ENCODE measurements around the gene CENPW. TPM values are rescaled to one million over a fixed set of nuclear protein-coding genes. Genes with fewer than 3 reads are reported as not detected.
A peak's percentile ranks its signal among the peaks of the same experiment; 100 is the strongest.

CENPW gene
- 84.1 to 90.4 TPM (median 85.1 TPM) in 3 replicates for total RNA-seq (2021)
- Bru-seq, nascent RNA, result percentile 92 among the genes with signal in this experiment
- long read RNA-seq, experiment 1, transcript CENPW-203 (3 exons, 750 nt), result major isoform, 88 of 97 reads
- long read RNA-seq, experiment 1, partial matches to known transcripts, result 1 of 97 reads
- long read RNA-seq, experiment 1, other reads (novel, unspliced or antisense), result 4 of 97 reads
- long read RNA-seq, experiment 2, transcript CENPW-203 (3 exons, 750 nt), result major isoform, 104 of 108 reads
- long read RNA-seq, experiment 2, partial matches to known transcripts, result 0 of 108 reads
- long read RNA-seq, experiment 2, other reads (novel, unspliced or antisense), result 0 of 108 reads
- long read RNA-seq, experiment 3, transcript CENPW-203 (3 exons, 750 nt), result major isoform, 8 of 10 reads
- long read RNA-seq, experiment 3, partial matches to known transcripts, result 0 of 10 reads
- long read RNA-seq, experiment 3, other reads (novel, unspliced or antisense), result 1 of 10 reads

DNA sequence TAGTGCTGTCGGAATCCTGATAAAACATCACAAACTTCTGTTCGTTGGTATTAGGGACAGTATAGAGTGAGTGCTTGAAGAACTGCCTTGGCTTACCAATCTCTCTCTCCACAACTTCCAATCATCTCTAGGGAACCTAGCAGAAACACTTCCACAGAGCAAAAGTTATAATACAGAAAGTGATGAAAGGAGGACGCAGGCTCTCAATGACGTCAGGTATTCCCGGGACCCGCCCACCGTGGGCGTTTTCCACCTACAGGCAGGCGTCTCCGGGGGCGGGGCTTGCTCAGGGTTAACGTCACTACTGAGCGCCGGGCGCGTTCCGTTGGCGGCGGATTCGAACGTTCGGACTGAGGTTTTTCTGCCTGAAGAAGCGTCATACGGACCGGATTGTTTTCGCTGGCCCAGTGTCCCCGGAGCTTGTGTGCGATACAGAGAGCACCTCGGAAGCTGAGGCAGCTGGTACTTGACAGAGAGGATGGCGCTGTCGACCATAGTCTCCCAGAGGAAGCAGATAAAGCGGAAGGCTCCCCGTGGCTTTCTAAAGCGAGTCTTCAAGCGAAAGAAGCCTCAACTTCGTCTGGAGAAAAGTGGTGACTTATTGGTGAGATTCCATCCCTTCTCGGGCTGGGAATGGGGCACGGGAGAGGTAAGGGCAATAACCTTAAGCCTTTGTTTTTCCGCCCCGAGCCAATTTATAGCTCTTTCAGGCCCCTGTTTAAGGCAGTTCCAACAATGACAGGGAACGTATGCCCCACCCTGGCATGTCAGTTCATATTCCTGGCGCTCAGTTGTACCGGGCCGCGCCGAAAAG, at the start of gene CENPW:
CENPW (plus strand) TSS at position 320 of the 814 bp plus-strand sequence; CDS start at position 479, 159 bp downstream.
- no peaks in the 10 kb centered on the region for H3K27me3 Mint-ChIP-seq (ENCODE audit: low read depth)
- no peak within 1 kb of the TSS for H3K27ac Mint-ChIP-seq
- H3K36me3 Mint-ChIP-seq, result no peaks in the 10 kb centered on the region
- ChIA-PET CTCF (interaction anchor here (1.1 to 1.8 kb wide), 3 partner anchors 21 to 317 kb away, joined by 3 to 6 read pairs (median 4); no protein-coding TSS in a partner anchor), POLR2A (interaction anchor here (1.0 to 1.2 kb wide), 2 partner anchors 165 to 353 kb away, joined by 3 to 5 read pairs; partner anchors contain the start of gene TRMT11)
- H3K9me3 Mint-ChIP-seq, result no peaks in the 10 kb centered on the region
- H3K4me3 Mint-ChIP-seq, result no peak within 1 kb of the TSS
- peak; percentile 98 for DNase-seq (ENCODE audit: low spot score)
- peak; percentile 88 for ATAC-seq
- H3K4me1 Mint-ChIP-seq, result peaks cover 33% of the 10 kb centered on the region
- TF ChIP-seq FOXK1 (CRISPR knock-in tag; IDR thresholded peaks at IDR 0.05) (peak; percentile 79), OVOL2 (CRISPR knock-in tag; IDR thresholded peaks at IDR 0.05; ENCODE audit: borderline replicate concordance) (no peak), STAT6 (CRISPR knock-in tag; conservative IDR thresholded peaks at IDR 0.05; ENCODE audit: low read depth) (no peak), IRF2 (CRISPR knock-in tag; IDR thresholded peaks at IDR 0.05; ENCODE audit: borderline replicate concordance, low read depth) (no peak), ZNF416 (CRISPR knock-in tag; IDR thresholded peaks at IDR 0.05) (no peak), IRF1 (CRISPR knock-in tag; IDR thresholded peaks at IDR 0.05) (no peak), ZNF121 (CRISPR knock-in tag; IDR thresholded peaks at IDR 0.05) (no peak), NFE2L1 (CRISPR knock-in tag; IDR thresholded peaks at IDR 0.05) (peak; percentile 48; the same call in 1 of the 2 replicates), JAZF1 (CRISPR knock-in tag; IDR thresholded peaks at IDR 0.05) (no peak), TCF7 (CRISPR knock-in tag; IDR thresholded peaks at IDR 0.05; ENCODE audit: low read depth) (no peak), SP1 (CRISPR knock-in tag; conservative IDR thresholded peaks at IDR 0.05) (peak; percentile 97), ZNF423 (CRISPR knock-in tag; IDR thresholded peaks at IDR 0.05) (no peak), E2F4 (CRISPR knock-in tag; IDR thresholded peaks at IDR 0.05; ENCODE audit: borderline replicate concordance, low read depth) (peak; percentile 99), ARID4B (CRISPR knock-in tag; IDR thresholded peaks at IDR 0.05; ENCODE audit: borderline replicate concordance) (peak; percentile 22; the same call in 1 of the 2 replicates), USF2 (CRISPR knock-in tag; IDR thresholded peaks at IDR 0.05) (no peak), SMAD3 (CRISPR knock-in tag; IDR thresholded peaks at IDR 0.05; ENCODE audit: borderline replicate concordance) (0 out of 2 replicates have a peak, but pooled peaks have one; percentile 37), KAT7 (CRISPR knock-in tag; IDR thresholded peaks at IDR 0.05; ENCODE audit: borderline replicate concordance) (no peak), GABPB1 (CRISPR knock-in tag; IDR thresholded peaks at IDR 0.05) (0 out of 2 replicates have a peak, but pooled peaks have one; percentile 71), GTF2I (CRISPR knock-in tag; conservative IDR thresholded peaks at IDR 0.05) (no peak)
- TF ChIP-seq, protein P1, sequence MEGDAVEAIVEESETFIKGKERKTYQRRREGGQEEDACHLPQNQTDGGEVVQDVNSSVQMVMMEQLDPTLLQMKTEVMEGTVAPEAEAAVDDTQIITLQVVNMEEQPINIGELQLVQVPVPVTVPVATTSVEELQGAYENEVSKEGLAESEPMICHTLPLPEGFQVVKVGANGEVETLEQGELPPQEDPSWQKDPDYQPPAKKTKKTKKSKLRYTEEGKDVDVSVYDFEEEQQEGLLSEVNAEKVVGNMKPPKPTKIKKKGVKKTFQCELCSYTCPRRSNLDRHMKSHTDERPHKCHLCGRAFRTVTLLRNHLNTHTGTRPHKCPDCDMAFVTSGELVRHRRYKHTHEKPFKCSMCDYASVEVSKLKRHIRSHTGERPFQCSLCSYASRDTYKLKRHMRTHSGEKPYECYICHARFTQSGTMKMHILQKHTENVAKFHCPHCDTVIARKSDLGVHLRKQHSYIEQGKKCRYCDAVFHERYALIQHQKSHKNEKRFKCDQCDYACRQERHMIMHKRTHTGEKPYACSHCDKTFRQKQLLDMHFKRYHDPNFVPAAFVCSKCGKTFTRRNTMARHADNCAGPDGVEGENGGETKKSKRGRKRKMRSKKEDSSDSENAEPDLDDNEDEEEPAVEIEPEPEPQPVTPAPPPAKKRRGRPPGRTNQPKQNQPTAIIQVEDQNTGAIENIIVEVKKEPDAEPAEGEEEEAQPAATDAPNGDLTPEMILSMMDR (IDR thresholded peaks at IDR 0.05), result no peak
- TF ChIP-seq, protein P2, sequence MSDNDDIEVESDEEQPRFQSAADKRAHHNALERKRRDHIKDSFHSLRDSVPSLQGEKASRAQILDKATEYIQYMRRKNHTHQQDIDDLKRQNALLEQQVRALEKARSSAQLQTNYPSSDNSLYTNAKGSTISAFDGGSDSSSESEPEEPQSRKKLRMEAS (CRISPR knock-in tag; IDR thresholded peaks at IDR 0.05), result peak; percentile 61; the same call in 1 of the 2 replicates

Measured in WTC11 (cell line).